ENCODE data around the gene GRIN1.

DNA sequence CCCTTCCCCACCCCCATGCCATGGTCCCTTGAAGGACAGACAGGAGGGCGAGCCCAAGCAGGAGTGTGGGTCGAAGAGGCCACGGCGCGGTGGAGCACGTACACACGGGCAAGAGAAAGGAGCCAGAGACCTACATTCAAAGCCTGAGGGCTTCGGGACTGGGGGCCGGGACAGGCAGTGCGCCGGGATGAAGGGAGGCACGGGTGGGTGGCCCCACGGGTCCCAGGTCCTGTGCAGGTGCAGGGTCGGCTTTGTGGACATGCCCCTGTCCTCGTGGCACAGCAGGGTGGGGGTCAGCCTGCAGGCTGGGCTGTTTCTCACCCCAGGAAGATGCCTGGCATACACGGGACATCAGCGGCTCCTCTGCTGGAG, 21.1 kb downstream of the GRIN1 start:
- TF ChIP-seq EZH2 (IDR thresholded peaks at IDR 0.05) (no peak), POLR2AphosphoS5 (IDR thresholded peaks at IDR 0.05; ENCODE audit: borderline replicate concordance, low read depth, low read length) (no peak)
